Measurements from ENCODE around the gene UGT1A4. TPM values are rescaled to one million over a fixed set of nuclear protein-coding genes. Genes with fewer than 3 reads are reported as not detected.

The UGT1A4 gene
- polyA plus RNA-seq, 6 donors from 2014 or later = not detected

GRCh38 chr2:233761040-233761769, 42.7 kb downstream of the UGT1A4 start:
- Mint-ChIP-seq H3K4me3 (no peak overlapping the region), H3K27me3 (peaks cover 25 to 45% (median 36%) of the 10 kb centered on the region in 3 donors), H3K27ac (no peak overlapping the region), H3K4me1 (no peaks in the 10 kb centered on the region), H3K36me3 (no peaks in the 10 kb centered on the region), H3K9me3 (peaks cover 0 to 4% (median 0%) of the 10 kb centered on the region in 7 donors)
- DNase-seq (no peak), ATAC-seq (ENCODE audit: low read depth in 2 of 2) (no peak)

- H3K27me3 Mint-ChIP-seq = peaks cover 36 to 53% (median 46%) of the 10 kb centered on the region in 3 donors
Observed at GRCh38 chr2:233764264-233764663, 45.7 kb downstream of the UGT1A4 start.

GRCh38 chr2:233764761-233765160, 46.2 kb downstream of the UGT1A4 start:
- Mint-ChIP-seq H3K27me3 (peaks cover 38 to 56% (median 50%) of the 10 kb centered on the region in 3 donors), H3K27ac (no peak overlapping the region), H3K4me1 (no peaks in the 10 kb centered on the region), H3K4me3 (no peak overlapping the region), H3K36me3 (no peaks in the 10 kb centered on the region), H3K9me3 (peaks cover 0 to 2% (median 0%) of the 10 kb centered on the region in 7 donors)
- no peak for ATAC-seq (ENCODE audit: low read depth in 2 of 2)
- no peak for DNase-seq

More at GRCh38 chr2:233764264-233764663, 45.7 kb downstream of the UGT1A4 start:
- no peaks in the 10 kb centered on the region for H3K36me3 Mint-ChIP-seq
- DNase-seq (no peak), ATAC-seq (ENCODE audit: low read depth in 2 of 2) (no peak)
- H3K4me3 Mint-ChIP-seq = no peak overlapping the region
- no peaks in the 10 kb centered on the region for H3K4me1 Mint-ChIP-seq
- peaks cover 0 to 2% (median 0%) of the 10 kb centered on the region in 7 donors for H3K9me3 Mint-ChIP-seq
- no peak overlapping the region for H3K27ac Mint-ChIP-seq

GRCh38 chr2:233766416-233766815, 47.9 kb downstream of the UGT1A4 start:
- Mint-ChIP-seq H3K27me3 (peaks cover 38 to 50% (median 49%) of the 10 kb centered on the region in 3 donors), H3K27ac (no peak overlapping the region)
- DNase-seq = no peak

GRCh38 chr2:233768076-233768475, 49.5 kb downstream of the UGT1A4 start:
- no peak overlapping the region for H3K27ac Mint-ChIP-seq
- peaks cover 0 to 2% (median 0%) of the 10 kb centered on the region in 7 donors for H3K9me3 Mint-ChIP-seq
- H3K4me3 Mint-ChIP-seq = no peak overlapping the region
- H3K36me3 Mint-ChIP-seq = no peaks in the 10 kb centered on the region
- ATAC-seq (ENCODE audit: low read depth in 2 of 2) (no peak), DNase-seq (no peak)
- peaks cover 43 to 50% (median 50%) of the 10 kb centered on the region in 3 donors for H3K27me3 Mint-ChIP-seq
- H3K4me1 Mint-ChIP-seq = no peaks in the 10 kb centered on the region

More at GRCh38 chr2:233766416-233766815, 47.9 kb downstream of the UGT1A4 start:
- Mint-ChIP-seq H3K9me3 (peaks cover 0 to 2% (median 0%) of the 10 kb centered on the region in 7 donors), H3K36me3 (no peaks in the 10 kb centered on the region), H3K4me3 (no peak overlapping the region), H3K4me1 (no peaks in the 10 kb centered on the region)
- no peak for ATAC-seq (ENCODE audit: low read depth in 2 of 2)

GRCh38 chr2:233769260-233769659, 50.7 kb downstream of the UGT1A4 start:
- DNase-seq (no peak), ATAC-seq (ENCODE audit: low read depth in 2 of 2) (no peak)
- Mint-ChIP-seq H3K9me3 (peaks cover 0 to 2% (median 0%) of the 10 kb centered on the region in 7 donors), H3K4me1 (no peaks in the 10 kb centered on the region), H3K4me3 (no peak overlapping the region), H3K27ac (no peak overlapping the region), H3K36me3 (no peaks in the 10 kb centered on the region), H3K27me3 (peaks cover 32 to 41% (median 38%) of the 10 kb centered on the region in 3 donors)

GRCh38 chr2:233772153-233772552, 53.6 kb downstream of the UGT1A4 start:
- H3K36me3 Mint-ChIP-seq = peaks cover 0 to 10% of the 10 kb centered on the region in 2 donors
- H3K27me3 Mint-ChIP-seq = peaks cover 17 to 36% (median 31%) of the 10 kb centered on the region in 3 donors
- H3K27ac Mint-ChIP-seq = no peak overlapping the region
- peaks cover 7 to 21% (median 8%) of the 10 kb centered on the region in 7 donors for H3K9me3 Mint-ChIP-seq
- no peak overlapping the region for H3K4me3 Mint-ChIP-seq
- H3K4me1 Mint-ChIP-seq = no peaks in the 10 kb centered on the region
- no peak for ATAC-seq (ENCODE audit: low read depth in 2 of 2)
- no peak for DNase-seq

- Mint-ChIP-seq H3K36me3 (peaks cover 0 to 10% of the 10 kb centered on the region in 2 donors), H3K27me3 (peaks cover 15 to 38% (median 32%) of the 10 kb centered on the region in 3 donors), H3K27ac (no peak overlapping the region), H3K4me3 (no peak overlapping the region), H3K9me3 (peaks cover 7 to 22% (median 12%) of the 10 kb centered on the region in 7 donors), H3K4me1 (no peaks in the 10 kb centered on the region)
- no peak for ATAC-seq (ENCODE audit: low read depth in 2 of 2)
- no peak for DNase-seq
Observed at GRCh38 chr2:233772583-233772982, 54.0 kb downstream of the UGT1A4 start.

GRCh38 chr2:233773854-233774253, 55.3 kb downstream of the UGT1A4 start:
- no peak for DNase-seq
- peaks cover 0 to 10% of the 10 kb centered on the region in 2 donors for H3K36me3 Mint-ChIP-seq
- no peaks in the 10 kb centered on the region for H3K4me1 Mint-ChIP-seq
- no peak overlapping the region for H3K4me3 Mint-ChIP-seq
- H3K9me3 Mint-ChIP-seq = peaks cover 7 to 24% (median 16%) of the 10 kb centered on the region in 7 donors
- H3K27me3 Mint-ChIP-seq = peaks cover 16 to 46% (median 37%) of the 10 kb centered on the region in 3 donors
- no peak overlapping the region for H3K27ac Mint-ChIP-seq
- ATAC-seq (ENCODE audit: low read depth in 2 of 2) = no peak

- ATAC-seq (ENCODE audit: low read depth in 2 of 2) (no peak), DNase-seq (no peak)
- H3K9me3 Mint-ChIP-seq = peaks cover 8 to 24% (median 16%) of the 10 kb centered on the region in 7 donors
- H3K27me3 Mint-ChIP-seq = peaks cover 10 to 52% (median 43%) of the 10 kb centered on the region in 3 donors
- H3K4me1 Mint-ChIP-seq = no peaks in the 10 kb centered on the region
- no peak overlapping the region for H3K4me3 Mint-ChIP-seq
- no peak overlapping the region for H3K27ac Mint-ChIP-seq
- peaks cover 0 to 10% of the 10 kb centered on the region in 2 donors for H3K36me3 Mint-ChIP-seq
Observed at GRCh38 chr2:233775414-233775813, 56.9 kb downstream of the UGT1A4 start.

GRCh38 chr2:233778030-233778429, 59.5 kb downstream of the UGT1A4 start, which contains the start of gene MROH2A:
Gene MROH2A, plus strand, starts transcription at chr2:233778330. Its CDS starts 1,029 bp downstream, at chr2:233779359.
- peaks cover 0 to 10% of the 10 kb centered on the region in 2 donors for H3K36me3 Mint-ChIP-seq
- peaks cover 8 to 28% (median 20%) of the 10 kb centered on the region in 7 donors for H3K9me3 Mint-ChIP-seq
- peak within 1 kb of the TSS in 1 of 6 donors; percentile 10 for H3K27ac Mint-ChIP-seq
- ATAC-seq (ENCODE audit: low read depth in 2 of 2) (no peak), DNase-seq (no peak)
- no peak within 1 kb of the TSS for H3K4me3 Mint-ChIP-seq
- H3K27me3 Mint-ChIP-seq = peaks cover 14 to 54% (median 50%) of the 10 kb centered on the region in 3 donors
- no peaks in the 10 kb centered on the region for H3K4me1 Mint-ChIP-seq

- Mint-ChIP-seq H3K36me3 (peaks cover 0 to 10% of the 10 kb centered on the region in 2 donors), H3K9me3 (peaks cover 8 to 28% (median 20%) of the 10 kb centered on the region in 7 donors), H3K27me3 (peaks cover 17 to 63% (median 58%) of the 10 kb centered on the region in 3 donors), H3K4me3 (no peak overlapping the region), H3K27ac (peak overlapping the region in 1 of 6 donors; percentile 39), H3K4me1 (no peaks in the 10 kb centered on the region)
- DNase-seq (no peak), ATAC-seq (ENCODE audit: low read depth in 2 of 2) (no peak)
Observed at GRCh38 chr2:233779722-233780121, 61.2 kb downstream of the UGT1A4 start.

- Mint-ChIP-seq H3K36me3 (peaks cover 0 to 1% of the 10 kb centered on the region in 2 donors), H3K4me3 (no peak overlapping the region), H3K9me3 (peaks cover 1 to 23% (median 17%) of the 10 kb centered on the region in 7 donors), H3K27ac (no peak overlapping the region), H3K27me3 (peaks cover 21 to 59% (median 48%) of the 10 kb centered on the region in 3 donors), H3K4me1 (no peaks in the 10 kb centered on the region)
- ATAC-seq (ENCODE audit: low read depth in 2 of 2) (no peak), DNase-seq (no peak)
Observed at GRCh38 chr2:233780771-233781170, 62.2 kb downstream of the UGT1A4 start.

- ATAC-seq (ENCODE audit: low read depth in 2 of 2) (no peak), DNase-seq (no peak)
- peaks cover 0 to 12% (median 5%) of the 10 kb centered on the region in 3 donors for H3K4me1 Mint-ChIP-seq
- no peak overlapping the region for H3K27ac Mint-ChIP-seq
- H3K27me3 Mint-ChIP-seq = peaks cover 5 to 37% (median 34%) of the 10 kb centered on the region in 3 donors
- peaks cover 2 to 15% (median 8%) of the 10 kb centered on the region in 7 donors for H3K9me3 Mint-ChIP-seq
- H3K36me3 Mint-ChIP-seq = peaks cover 0 to 8% of the 10 kb centered on the region in 2 donors
- H3K4me3 Mint-ChIP-seq = no peak overlapping the region
Observed at GRCh38 chr2:233789554-233789953, 71.0 kb downstream of the UGT1A4 start.
